Measurements from ENCODE around the gene NUP62.
A peak's percentile ranks its signal among the peaks of the same experiment; 100 is the strongest.

NUP62 gene

DNA sequence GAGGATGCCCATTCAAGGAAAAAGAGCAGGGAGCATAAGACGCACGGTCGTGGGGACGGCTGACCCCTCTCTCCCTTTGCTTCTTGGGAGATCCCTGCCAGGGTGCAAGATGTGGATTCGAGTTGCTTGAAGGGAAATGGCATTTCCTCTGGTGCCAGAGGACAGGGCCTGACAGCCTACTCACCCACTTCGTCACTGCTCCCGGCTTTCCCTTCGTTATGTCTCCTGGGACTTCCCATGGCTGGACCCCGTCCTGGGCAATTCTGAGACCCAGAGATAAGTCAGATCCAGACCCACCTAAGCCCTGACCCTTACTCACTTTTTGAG, 50.6 kb downstream of the NUP62 start:
- DNase-seq, result no peak

DNA sequence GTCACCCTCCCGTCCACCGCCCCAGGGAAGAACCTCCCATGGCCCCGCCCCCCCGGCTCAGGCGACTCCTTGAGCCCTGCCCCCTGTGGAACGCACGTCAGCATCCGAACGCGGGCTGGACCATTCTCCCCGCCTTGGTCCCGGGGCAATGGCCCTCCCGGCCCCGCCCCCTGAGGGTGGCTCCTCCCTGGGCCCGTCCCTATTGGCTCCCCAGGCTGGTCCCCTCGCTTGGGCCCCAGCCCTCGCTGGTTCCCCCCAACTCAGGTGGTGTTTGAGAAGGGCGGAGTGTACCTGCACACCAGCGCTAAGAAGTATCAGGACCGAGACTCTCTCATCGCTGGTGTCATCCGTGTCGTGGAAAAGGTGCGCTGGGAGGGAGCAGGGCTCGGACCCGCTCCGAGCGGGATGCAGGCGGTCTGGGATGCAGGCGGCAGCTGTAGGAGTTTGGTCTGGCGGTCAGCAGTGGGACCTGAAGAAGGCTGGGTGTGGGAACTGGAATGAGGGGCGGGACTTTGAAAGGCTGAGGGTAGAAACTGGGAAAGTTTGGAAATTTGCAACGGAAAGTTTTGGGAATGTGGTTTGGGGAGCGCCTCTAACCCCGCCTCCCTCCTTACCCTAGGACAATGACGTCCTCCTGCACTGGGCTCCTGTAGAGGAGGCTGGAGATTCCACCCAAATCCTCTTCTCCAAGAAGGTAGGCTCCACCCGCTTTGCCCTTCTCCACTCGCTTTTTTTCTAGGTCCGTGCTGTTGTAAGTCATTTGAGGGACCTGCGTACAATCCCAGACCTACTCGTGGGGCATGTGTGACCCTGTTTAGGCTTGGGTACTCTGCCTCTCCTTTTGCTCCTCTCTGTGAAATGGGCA, 51.2 kb downstream of the NUP62 start:
- peak; percentile 97 for DNase-seq

DNA sequence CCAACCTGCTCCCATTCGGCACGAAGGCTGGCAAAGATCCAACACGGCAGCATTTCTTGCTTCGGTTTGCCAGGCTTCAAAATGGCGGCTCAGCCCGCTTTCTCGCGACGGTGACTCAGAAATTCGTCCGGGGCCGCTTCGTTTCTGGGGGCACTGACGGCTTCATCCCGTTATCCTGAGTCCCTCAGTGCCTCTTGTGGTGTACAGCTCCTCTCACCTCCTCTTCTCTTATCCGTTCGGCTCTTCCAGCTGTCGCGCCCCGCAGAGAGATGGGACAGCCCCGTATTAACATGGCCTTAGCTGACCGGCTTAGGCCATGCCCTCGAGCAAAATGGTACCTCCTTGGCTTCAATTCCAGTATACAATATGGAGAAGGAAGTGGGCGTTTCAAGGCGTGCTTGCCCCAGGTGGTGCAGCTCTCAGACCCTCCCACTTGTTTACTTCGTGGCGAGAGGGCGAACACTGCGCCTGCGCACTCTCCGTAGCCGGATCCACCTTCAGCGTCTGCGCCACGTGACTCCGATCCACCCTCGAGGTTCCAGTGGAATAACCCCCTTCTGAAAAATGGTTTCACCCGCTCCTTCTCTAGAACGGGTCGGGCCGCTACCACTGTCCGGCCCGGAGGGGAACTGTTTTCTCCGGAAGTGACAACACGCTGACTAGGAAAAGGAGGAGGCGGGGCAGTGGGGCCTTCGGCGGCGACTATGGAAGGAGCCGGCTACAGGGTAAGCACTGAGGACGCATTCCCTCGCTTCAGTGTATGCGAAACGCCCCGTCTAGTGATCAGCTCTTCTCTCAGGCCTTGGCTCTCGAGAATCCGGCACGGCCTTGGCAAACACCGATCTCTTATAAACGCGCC, 52.1 kb downstream of the NUP62 start, which contains the start of the genes AKT1S1 and TBC1D17:
TSS of gene AKT1S1 (minus strand) at position 336 of the 859 bp plus-strand sequence. CDS start 4,060 bp downstream, outside the sequence.
TSS of gene TBC1D17 (plus strand) at position 683 of the 859 bp plus-strand sequence. CDS start at position 705, 22 bp downstream.
- DNase-seq, result peak; percentile 100

DNA sequence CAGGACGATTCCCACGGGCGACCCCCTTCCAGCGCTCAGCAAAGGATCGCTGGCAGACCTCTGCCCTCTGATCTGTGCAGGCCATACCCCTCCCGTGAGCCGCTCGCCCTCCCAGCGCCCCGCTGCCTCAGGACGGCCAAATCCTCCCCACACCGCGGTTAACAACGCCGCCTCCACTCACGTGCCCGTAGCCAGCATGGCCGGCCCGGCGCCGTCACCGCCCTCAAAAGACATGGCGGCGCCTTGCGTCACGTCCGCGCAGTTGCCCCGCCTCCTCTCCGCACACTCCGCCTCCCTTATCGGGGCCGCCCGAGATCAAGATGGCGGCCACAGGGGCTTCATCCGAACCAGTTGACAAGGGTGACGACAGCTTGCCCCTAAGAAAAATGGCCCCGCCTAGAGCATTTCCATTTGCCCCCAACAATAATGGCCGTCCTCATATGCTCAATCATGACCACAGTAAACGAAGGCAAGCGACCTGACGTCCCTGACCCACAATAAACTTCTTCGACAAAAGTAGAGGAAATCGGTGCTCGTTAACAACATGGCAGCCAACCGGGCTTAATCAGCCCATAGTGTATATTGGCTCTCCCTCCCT, 52.8 kb downstream of the NUP62 start:
- DNase-seq, result peak; percentile 99

DNA sequence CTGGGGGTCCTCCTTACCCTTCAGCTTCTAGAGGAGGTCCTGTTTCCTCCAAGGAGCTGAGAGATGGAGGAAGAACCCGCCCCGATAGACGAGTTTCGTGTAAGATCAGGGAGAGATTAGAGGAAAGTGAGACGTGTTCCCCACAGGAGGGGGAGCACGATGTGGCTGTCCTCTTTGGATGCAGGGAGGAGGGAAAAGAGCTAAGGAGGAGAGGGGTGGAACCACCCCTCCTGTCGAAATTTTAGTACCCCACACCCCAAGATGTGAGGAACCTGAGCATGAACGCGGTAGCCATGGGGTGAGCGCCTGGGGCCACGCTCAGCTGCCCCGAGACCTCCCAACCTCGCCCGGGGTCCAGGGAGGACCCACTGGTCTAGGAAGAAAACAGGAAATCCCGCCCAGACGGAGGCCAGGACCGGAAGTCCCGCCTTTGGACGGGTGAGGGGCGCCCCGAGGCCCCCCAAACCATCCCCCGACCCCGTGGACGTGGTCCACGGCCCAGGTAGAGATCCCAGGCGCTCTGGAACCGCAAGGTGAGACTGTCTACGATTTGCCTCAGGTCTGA, 53.4 kb downstream of the NUP62 start:
- DNase-seq, result peak; percentile 72

DNA sequence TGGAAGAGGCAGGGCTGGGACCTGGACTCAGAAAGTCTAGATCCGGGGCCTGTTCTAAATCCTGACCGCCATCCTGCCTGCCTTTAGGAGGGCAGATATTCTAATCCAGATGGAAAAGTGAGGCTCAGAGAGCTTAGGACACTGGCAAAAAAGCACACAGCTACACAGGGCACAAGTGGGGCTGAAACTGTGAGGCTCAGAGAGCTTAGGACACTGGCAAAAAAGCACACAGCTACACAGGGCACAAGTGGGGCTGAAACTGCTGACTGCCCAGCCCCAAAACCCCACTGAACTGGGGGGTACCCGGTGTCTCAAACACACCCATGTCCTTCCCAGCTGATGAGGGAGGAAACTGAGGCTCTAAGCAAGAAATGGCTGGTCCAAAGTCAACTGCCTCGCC, 54.1 kb downstream of the NUP62 start:
- DNase-seq, result no peak

DNA sequence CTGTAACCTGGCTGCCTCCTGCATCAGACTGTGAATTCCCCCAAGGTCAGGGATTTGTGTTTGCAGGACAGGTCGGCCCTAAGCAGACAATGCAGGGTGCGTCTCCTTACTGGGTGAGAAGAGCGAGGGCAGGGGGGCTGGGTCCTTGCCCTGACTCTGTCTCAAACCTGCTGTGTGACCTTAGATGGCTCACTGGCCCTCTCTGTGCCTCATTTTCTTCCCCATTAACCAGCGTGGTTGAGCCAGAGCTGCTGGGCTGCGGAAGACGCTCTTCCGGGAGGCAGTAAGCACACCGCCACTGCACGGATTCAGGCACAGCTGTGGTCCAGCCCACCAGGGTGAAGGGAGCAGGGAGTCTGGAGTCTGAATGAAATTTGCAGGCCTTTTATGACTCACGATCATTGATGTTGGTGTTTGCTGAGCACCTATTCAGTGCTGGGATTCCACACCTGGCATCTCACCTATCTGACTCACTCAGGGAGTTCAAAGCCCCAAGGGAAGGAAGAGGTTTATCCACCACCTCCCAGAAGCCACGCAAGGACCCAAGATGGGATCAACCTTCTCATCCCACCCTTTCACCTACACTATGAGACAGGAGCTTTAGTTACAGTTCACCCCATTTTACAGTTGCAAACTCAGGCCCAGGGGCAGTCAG, 54.7 kb downstream of the NUP62 start:
- no peak for DNase-seq

DNA sequence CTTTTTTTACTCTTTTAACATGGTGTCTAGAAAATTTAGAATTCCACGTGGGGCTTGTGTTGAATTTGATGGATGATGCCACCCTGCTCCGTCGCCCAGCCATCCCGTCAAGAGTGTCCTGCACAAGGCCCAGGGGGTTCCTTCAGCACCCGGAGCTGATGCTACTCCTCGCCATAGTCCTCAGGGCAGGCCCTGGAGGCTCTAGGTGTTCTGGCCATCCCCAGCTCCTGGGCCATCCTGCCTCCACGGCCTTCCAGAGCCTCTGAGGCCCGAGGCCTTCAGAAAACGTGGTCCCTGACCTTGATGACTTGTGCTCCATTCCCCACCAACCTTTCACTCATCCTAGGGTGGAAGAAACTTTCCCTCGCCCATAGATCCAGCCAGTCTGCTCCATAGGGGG, 55.5 kb downstream of the NUP62 start:
- DNase-seq, result no peak

DNA sequence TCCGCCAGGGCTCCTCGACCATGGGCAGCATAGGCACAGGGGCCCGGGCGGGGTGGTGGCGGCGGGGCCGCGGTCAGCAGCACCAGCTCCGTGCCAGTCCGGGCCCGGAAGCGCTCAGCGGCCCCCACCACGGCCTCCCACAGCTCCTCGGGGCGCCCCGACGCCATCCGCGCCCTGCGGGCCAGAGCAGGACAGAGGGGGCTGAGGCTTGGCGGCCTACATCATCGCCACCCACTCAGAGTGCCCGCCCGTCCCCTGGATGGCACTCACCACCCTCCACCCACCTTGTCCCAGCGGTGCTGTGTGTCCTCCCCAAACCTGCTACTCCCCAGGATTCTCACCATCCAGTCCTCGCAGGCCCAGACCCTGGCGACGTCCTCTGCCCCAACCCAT, 56.2 kb downstream of the NUP62 start:
- no peak for DNase-seq

DNA sequence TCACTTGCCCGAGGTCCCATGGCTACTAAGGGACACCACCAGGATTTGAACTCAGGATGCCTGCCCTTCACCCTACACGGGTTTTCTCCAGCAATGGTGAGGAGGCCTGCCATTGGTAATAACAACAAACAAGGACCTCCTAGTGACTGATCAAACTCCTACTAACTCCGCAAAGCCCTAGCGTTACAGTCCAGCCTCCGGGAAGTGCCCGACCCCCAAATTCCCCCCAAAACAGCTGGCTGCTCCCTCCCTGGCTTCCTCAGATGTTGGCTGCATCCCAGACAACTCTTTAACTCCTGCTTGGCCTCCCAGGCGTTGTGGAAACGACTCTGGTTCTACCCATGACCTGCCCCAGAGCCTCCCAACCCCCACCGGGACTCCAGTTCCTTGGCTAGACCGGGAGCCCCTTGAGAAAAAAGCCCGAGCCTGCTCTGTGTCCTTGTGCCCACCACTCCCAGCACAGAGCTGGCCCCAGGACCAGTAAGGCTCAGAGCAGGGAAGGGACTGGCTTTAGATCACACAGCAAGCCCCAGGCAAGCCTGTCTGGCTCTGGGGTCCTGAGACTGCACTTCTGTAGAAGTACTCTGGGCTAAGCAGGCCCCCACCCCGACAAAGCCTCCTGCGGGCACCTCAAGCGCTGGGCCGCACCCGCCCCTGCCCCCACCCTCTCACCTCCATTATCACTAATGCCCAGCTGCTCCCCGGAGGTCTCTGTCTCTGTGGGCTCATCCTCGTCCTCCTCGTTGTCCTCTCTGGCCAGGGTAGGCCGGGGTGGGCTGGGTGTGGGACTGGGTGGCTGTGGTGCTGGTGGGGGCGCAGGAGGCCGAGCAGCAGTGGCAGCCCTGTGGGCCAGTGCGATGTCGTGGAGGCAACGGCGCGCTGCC, 56.8 kb downstream of the NUP62 start:
- no peak for DNase-seq

DNA sequence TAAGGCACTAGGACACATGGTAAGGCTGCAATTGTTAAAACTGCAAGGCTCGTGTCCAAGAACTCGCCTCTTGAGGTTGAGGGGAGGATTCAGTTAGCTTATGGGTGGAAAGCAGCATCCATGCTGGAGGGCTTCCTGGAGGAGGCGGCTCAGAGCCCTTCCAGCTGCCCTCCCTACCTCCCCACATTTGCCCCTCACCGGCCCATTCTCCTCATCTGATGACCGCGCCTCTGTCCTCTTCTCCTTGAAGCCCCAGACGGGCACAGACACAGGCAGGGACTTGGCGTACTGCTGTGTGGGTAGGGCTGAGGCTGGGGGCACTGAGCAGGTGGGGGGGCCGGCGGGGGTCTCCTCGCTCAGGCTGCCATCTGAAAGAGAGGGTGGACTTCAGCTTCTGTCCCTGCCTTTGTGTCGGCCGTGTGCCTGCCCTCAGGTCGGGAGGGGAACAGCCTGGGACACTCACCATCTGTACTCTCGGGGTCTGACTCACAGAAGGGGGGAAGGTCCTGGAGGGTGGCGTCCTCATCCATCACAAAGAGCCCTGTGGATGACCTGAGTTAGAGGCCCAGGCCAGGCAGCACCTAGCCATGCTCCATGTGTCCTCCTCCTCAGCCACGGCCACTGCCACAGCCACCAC, 57.8 kb downstream of the NUP62 start:
- no peak for DNase-seq

DNA sequence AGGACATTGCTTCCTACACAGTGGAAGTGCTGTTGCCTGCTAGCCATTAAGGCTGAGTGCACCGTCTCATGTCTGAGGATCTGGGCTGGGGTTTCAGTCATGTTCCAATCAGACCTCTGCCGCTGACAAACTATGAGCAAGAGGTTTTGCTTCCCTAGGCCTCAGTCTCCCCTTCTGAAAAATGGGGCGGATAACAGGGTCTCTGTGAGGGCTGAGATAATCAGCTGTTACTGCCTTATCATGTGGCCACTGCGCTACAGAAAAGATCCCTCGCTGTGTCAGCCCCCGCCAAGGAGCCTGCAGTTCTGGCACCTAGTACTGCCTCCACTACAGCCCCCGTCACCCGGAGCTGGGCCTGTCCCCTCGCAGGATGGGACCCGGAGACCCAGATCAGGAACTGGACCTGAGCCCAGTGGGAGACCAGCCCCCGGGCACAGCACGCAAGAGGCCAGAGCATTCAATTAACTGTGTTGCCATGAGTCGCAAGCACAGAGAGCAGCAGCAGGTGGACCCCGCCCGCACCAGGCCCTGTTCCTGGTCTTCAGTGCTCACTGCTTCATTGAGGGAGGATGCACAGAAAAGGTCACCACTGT, 58.9 kb downstream of the NUP62 start:
- peak; percentile 43 for DNase-seq

DNA sequence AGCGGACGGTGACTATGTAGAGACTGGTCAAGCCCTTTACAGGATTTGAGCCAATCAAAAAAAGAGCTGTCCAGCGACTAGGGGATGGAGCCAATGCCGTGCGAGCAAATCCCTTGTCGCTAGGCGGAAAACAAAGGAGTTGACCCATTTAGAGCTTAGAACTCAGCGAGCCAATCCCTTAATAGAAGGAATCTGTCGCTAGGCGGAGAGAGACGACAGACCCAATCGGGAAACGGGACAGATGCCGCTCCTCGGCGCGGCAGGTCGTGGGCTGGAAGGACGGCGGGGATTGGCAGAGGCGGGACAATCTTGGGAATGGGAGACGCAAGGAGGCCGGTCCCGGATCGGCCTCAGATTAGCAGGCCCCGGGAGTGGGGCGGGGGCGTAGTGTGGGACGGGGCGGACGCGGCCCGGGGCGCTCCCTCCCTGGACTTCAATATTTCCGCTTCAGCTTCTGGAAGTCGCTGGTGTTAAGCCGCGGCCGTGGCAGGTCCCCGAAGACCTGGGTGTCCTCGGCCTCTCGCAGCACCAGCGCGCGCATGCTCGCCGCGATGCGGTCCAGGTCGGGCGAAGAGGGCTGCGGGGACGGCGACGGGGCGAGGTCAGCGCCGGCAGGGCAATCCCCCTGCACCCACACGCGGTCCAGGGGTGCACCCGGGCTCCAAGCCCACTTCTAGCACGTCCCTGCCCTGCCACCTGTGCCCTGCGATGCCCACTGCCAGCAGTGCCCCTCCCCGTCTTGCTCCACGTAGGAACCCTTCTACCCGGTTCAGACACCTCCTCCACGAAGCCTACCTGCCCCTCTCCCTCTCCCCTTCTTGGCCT, 59.6 kb downstream of the NUP62 start:
- peak; percentile 100 for DNase-seq

DNA sequence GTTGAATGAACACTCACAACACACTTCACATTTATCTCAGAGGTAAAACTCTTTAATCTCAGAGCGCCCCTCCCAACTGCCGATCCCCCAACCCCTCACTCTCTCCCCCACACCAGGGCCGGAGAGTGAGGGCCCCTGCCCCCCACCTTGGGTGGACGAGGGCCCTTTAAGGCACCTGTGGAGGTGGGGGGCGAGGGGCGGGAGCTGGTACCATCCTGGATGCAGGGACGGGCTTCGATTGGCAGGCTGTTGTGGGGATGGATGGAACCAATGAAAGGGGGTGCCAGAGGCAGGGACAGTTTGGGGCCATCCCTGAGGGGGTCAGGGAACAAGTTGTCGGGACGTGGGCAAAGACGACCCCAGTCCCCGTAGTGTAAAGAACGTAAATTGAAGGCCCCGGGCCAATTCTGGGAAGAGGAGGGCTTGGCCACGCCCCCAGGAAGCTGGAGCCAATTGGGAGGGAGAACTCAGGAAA, 60.3 kb downstream of the NUP62 start:
- DNase-seq, result peak; percentile 94

DNA sequence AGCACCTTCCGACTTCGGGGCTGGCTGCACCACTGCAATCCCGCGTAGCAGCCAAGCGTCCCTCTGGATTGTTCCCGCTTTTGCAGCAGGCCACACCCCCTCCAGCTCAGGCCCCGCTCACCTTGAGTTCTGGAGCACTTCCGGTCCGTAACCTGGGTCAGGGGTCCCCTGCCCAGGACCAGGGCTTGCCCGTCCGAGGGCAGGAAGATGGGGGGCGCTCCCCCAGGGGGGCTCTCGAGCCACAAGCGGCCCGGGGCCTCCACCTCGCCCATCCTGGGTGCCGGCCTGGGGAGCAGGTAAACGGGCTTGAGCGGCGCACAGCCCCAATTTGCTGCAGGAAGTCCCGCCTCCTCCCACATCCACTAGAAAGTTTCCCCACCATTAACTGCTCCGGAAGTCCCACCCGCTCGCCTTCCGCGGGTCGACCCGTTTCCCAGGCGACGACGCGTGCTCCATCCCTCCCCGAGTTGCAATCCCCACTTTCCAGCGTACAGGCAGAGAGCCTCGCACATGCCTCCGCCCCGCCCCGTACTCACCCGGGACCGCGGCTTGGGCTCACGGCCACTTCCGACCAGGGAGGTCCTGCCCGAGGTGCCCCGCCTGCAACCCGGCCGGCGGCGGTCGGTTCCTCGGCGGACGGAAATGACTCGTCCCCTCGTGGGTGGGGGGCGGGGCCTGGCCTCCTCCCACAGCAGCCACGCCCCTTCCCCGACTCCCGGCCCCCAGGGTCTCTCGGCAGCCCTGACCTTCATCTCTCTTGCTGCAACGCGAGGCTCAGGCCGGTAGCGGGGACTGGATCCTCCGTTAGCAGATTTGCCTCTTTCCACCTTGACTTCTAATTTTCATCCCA, 62.1 kb downstream of the NUP62 start, which contains the start of gene PNKP:
TSS of gene PNKP (minus strand) at position 644 of the 850 bp plus-strand sequence. CDS start at position 272, 372 bp downstream.
- DNase-seq, result peak; percentile 96

DNA sequence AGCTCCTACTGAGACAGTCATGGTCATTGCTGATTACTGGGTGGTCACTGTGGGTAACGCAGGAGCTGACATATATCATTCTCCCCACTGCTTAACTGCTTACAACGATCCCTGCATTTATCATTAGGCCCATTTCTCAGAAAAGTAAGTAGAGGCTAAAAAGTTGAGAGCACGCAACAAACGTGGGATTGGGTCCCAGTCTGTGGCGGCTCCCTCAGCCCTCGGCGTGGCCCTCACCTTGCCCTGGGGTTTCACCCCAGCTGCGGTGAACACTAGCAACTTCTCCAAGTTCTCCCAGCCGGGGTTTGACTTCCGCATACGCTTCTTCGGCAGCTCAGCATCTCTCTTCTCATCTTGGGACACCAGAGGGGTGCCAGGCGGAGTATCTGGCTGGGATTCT, 64.4 kb downstream of the NUP62 start:
- no peak for DNase-seq

DNA sequence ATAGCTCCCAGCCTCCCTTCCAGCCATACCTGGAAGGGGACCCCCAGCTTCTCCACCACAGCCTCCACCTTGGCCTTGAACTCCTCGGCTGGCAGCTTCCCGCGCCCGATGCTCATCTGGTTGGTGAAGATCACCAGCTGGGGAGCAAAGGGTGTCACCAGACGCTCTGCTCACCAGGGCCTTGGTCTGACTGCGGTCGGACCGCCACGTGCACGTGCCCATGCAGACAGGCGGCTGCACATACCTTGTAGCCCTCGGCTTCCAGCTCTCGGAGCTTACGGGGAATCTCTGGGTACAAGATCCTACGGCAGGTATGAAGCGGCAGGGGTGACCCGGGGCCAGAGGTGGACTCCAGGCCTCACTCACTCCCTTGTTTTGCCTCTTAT, 65.4 kb downstream of the NUP62 start:
- no peak for DNase-seq

DNA sequence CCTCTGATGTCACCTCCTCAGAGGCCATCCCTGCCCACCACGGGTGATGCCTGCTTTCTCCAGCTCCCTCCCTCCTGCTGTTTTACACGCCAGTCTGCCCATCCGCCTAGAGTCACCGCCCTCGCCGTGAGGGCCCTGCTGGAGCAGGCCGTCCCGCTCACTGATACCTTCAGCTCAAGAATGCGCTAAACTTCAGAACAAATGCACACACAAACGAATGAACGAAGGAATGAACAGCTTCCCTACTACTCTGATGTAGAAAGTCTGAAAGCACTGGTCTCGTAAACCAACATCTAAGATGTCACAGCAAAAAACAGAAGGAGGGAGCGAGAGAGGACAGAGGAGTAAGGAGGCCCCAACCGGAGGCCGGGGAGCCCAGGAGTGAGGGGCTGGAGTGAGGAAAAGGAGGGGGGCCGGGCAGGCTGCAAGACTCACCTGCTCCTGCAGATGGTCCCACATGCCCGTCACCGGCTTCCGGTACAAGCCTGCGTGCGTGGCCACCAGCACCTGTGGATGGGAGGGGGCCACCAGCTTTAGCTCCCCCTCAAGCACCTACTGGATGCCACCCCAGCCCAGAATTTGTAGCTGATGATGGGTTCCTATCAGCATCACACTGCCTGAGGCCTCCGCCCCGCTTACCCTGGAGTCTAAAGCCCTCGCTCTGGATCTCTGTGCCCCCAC, 65.9 kb downstream of the NUP62 start:
- DNase-seq, result no peak

Data from NCI-H69 (cell line).